Measurements from ENCODE around the gene MREG.

Gene MREG

GRCh38 chr2:216013080-216013909 is at the start of gene MREG:
Gene MREG (minus strand): TSS chr2:216013551. CDS start chr2:216013327, 224 bp downstream.
- peak; percentile 71 for DNase-seq (ENCODE audit: low read depth)

- no peak for DNase-seq (ENCODE audit: low read depth)
These were observed 46.0 kb upstream of the MREG start for GRCh38 chr2:216059233-216059834.

DNA sequence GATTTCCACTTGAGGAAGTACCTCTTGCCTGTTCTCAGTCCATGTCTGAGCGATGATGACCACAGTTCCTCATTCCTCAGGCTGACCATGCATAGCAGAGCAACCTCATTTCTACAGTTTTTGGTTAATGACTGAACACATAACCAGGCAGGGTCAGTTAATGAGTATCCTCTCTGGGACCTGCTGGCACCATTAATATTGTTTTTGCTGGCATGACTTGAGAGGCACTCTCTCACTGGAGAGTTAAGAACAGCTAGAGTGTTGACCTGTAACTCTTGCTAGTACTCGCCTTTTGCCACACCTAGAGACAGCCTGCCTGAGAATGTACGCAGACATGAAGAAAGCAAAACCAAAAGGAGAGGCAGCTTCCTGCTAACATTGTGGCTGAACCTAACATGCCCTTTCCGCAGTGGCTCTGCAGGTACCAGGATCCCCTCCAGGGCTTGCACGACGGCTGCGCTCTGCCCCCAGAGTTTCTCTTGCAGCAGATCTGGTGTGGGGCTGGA is 44.4 kb upstream of the MREG start:
- peak; percentile 14 for DNase-seq (ENCODE audit: low read depth)

- DNase-seq (ENCODE audit: low read depth), result no peak
These were observed 43.4 kb upstream of the MREG start for GRCh38 chr2:216056739-216057138.

- no peak for DNase-seq (ENCODE audit: low read depth)
These were observed 42.3 kb upstream of the MREG start for GRCh38 chr2:216055680-216056079.

DNA sequence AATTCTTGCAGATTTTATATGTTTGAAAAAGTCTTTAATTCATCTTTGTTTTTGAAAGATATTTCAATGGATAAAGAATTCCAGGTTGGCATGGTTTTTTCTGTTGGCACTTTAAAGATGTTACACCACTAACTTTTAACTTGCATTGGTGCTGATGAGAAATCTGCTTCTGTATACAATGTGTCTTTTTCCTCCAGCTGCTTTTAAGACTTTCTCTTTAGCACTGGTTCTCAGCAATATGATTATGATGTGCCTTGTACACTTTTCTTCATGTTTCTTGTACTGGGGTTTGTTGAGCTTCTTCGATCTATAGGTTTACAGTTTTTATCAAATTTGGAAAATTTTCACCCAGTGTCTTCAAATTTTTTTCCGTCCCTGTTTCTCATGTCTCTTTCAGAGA is 39.1 kb upstream of the MREG start:
- no peak for DNase-seq (ENCODE audit: low read depth)

GRCh38 chr2:216051350-216051749 is 38.0 kb upstream of the MREG start:
- no peak for DNase-seq (ENCODE audit: low read depth)

DNA sequence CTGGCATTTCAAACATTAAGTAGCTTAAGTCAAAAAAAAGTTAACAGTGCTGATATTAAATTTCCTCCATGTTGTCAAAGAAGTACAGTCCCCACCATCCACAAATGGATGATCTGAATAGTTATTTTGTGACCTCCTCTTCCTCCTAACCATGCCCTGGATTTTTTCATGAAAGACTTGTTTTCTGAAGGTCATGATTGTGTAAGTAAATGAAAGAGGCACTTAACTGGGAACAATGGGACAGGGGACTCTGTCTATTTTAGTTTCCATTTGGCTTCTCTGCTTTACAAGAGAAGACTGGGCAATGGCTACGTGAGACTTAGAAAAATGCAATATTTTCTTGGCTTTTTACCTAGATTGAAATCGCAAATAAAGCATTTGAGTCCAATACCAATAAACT is 36.1 kb upstream of the MREG start:
- DNase-seq (ENCODE audit: low read depth), result no peak

DNA sequence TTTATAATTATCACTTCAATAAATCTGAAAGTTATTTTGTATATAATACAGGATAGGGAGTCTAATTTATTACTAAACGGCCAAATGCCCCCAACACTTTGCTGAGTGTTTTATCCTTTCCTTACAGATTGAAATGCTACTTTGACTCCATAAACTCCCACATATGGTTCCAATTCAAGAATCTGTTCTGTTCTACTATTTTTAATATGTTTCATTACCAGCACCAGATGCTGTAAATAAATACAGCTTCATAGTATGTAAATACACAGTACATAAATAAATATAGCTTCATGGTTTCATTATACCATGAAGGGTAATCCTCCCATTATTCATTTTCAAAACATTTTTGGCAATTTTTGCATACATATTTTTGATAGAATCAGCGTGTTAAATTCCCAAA is 34.0 kb upstream of the MREG start:
- DNase-seq (ENCODE audit: low read depth), result no peak

DNA sequence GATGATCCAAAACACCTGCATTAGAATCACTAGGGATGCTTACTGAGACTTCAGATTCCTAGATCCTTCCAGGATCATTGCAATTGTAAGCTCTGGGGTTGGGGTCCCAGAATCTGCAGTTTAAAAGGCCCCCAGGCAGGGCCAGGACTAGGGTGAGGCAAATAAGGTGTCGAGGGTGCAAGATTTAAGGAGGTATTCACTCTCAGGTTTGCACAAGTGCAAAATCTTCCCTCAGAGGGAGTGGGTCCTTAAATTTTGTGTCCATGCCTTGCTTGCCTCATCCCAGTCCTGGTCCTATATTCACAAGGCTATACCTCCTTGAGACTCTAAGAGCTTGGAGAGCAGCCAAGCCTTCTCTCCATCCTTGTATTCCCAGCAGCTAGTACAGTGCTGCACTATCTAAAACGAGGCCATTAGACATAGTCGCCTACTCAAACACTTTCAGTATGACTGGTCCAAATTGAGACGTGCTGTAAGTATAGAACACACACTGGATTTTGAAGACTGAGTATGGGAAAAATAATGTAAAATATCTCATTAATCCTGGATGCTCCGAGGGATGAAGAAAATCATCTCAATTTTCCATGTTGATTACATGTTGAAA is 31.6 kb upstream of the MREG start:
- DNase-seq (ENCODE audit: low read depth), result no peak

- DNase-seq (ENCODE audit: low read depth), result no peak
These were observed 30.6 kb upstream of the MREG start for GRCh38 chr2:216043949-216044348.

- no peak for DNase-seq (ENCODE audit: low read depth)
These were observed 28.1 kb upstream of the MREG start for GRCh38 chr2:216041438-216041837.

- no peak for DNase-seq (ENCODE audit: low read depth)
These were observed 26.6 kb upstream of the MREG start for GRCh38 chr2:216039918-216040317.

DNA sequence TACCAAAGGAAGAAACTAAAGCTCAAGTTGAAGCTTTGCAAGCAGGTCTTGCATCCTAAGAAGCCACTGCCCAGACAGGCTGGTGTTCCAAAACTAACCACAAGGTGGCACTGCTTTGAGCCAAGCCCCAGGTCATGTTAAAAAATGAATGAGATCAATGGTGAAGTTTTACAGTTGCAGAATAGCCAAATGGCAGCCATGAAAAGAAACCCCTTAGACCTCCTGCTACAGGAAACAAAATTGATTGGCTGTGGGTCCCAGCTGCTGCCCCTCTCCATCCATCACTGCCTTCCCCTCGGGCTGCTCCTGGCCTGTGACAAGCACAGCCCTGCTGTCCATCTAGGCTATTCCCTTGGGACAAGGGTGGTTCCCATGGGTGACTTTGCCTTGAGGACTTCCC is 20.7 kb upstream of the MREG start:
- peak; percentile 62 for DNase-seq (ENCODE audit: low read depth)

- DNase-seq (ENCODE audit: low read depth), result no peak
These were observed 20.1 kb upstream of the MREG start for GRCh38 chr2:216033403-216033802.

DNA sequence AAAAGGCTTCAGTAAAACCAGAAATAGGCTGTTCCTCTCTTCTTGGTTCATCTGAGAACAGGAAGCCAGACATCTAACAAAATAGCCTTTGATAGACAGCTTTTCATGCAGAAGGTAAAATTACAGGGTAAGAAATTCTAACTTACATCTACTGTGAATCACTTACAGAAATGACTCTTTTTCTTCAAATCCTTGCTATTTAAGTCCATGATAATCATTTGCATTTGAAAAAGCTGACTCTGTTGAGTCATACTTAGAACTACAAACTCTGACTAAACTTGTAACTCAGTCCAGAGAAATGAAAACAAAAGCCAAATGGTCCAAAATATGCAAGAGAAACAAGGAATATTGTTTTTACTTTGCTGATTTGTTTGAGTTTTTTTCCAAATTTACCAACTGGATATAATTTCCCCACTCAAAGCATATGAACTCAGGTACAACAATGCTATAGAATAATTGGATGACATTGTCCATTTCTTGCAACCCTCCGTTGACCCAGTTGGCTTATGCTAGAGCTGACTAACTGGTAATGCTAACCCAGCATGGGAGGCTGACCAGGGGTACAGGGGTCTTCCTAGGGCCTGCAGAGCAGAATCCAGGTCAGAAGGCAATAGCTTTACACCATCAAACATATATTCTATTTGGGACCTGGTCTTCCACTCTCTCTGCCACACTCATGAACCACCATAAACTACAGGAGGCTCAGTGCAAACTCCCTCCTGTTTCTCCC is 18.8 kb upstream of the MREG start:
- no peak for DNase-seq (ENCODE audit: low read depth)

- no peak for DNase-seq (ENCODE audit: low read depth)
These were observed 16.9 kb upstream of the MREG start for GRCh38 chr2:216030216-216030615.

DNA sequence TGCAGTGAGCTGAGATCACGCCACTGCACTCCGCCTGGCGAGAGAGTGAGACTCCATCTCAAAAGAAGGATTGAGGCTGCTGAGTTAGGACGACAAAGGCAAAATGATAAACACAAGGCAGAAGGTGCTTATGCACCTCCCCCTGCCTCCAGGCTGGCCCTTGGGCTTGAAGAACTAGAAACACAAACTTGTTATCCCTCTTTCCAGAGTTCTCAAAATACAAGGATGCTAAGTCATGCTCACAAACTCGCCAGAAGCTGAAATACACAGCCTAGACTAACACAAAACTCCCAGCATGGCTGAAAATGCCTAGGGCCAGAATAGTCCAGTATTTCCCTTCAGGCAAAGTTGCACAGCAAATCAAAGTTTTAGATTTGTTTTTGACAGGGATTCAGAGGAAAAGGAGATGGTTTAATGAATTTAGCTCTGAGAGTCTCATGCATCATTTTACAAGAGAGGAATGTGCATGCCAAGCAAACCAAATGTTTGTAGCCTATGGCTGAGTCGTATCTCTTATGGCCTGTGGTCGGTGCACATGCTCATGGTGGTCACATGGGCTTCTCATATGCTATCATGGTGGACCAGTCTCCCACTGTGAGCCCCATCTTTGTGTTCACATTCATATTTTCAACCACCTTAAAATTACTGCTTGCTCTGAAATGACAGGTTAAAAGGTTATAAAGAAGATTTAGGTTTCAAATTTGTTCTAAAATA is 16.2 kb upstream of the MREG start:
- no peak for DNase-seq (ENCODE audit: low read depth)

- DNase-seq (ENCODE audit: low read depth), result no peak
These were observed 11.5 kb upstream of the MREG start for GRCh38 chr2:216024779-216025336.

DNA sequence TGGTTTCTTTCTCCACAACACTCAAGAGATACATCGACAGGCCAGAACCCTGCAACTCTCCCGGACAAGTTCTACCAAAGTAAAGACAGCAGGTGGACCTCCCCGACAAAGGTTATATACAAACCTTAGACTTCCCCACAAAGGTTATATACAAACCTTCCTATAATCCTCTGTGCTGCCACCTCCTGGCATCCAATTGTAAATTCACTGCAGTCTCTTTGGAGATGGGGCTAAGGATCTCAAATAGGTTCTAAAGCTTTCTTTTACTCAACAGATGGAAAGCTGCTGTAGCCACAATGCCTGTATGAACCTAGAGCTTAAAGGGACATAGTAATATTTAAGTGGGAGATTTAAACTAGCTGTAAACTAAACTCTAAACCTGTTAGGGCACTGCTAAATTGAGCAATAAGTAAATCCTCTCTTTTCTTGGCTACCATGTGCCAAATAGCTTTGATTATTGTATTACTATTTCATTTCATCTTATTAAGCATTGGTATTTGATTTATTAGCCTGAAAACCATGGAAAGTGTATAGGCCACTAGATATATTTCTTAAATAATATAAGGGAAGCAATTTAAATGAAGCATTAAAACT is 9.8 kb upstream of the MREG start:
- peak; percentile 25 for DNase-seq (ENCODE audit: low read depth)
